GM23248 (cell line): Measurements from ENCODE around the gene SNX6.

Source experiments
- EZH2 ChIP-seq: fragments of 200-600 bp; sonication (generic); IDR thresholded peaks from 2 replicates; pipeline ENCODE4 v1.6.1; 2018; ENCODE audit warnings: antibody characterized with exemption, mild to moderate bottlenecking; ENCODE audit not compliant: insufficient read depth, poor library complexity, severe bottlenecking
- EZH2phosphoT487 ChIP-seq: fragments of 200-600 bp; sonication (generic); IDR thresholded peaks from 2 replicates; pipeline ENCODE4 v1.6.1; 2018; ENCODE audit warnings: antibody characterized with exemption, moderate library complexity, mild to moderate bottlenecking, low read depth; ENCODE audit not compliant: insufficient read depth

DNA sequence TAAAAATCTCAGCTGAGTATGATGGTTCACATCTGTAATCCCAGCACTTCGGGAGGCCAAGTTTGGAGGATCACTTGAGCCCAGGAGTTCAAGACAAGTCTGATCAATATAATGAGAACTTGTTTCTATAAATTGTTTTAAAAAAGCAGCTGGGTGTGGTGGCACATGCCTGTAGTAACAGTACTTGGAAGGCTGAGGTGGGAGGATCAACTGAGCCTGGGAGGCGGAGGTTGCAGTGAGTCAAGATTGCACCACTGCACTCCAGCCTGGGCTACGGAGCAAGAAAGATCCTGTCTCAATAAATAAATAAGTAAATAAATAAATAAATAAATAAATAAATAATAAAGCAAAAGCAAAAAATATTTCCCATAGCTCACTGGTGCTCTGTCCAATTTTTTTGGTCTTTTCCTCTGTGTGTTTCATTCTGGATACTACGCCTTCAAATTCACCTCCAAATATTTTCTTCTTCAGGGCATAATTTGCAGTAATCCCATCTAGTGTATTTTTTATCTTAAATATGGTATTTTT, 32.7 kb upstream of the SNX6 start:
- TF ChIP-seq EZH2phosphoT487, result no peak
- TF ChIP-seq EZH2, result no peak
